ENCODE measurements around the gene HS1BP3. TPM values are rescaled to one million over a fixed set of nuclear protein-coding genes. Genes with fewer than 3 reads are reported as not detected.

The HS1BP3 gene
- total and polyA plus RNA-seq, 9 of the 15 experiments (the other 6 are each of a cell fraction or from before 2014, with no cell fraction given), result 0.41 to 8.3 (median 5.9) TPM

GRCh38 chr2:20593072-20594034 is 57.5 kb downstream of the HS1BP3 start:
- peak; percentile 83 to 89 (median 87) for DNase-seq (ENCODE audit: extremely low read depth in 1 of 4, low spot score in 3 of 4)
- TF ChIP-seq STAT6 (CRISPR knock-in tag; IDR thresholded peaks at IDR 0.05) (no peak), ZNF121 (CRISPR knock-in tag; conservative IDR thresholded peaks at IDR 0.05) (no peak), L3MBTL2 (IDR thresholded peaks at IDR 0.05) (peak; percentile 28; the same call in 1 of the 2 replicates), HDAC2 (IDR thresholded peaks at IDR 0.05) (no peak), LCOR (CRISPR knock-in tag; IDR thresholded peaks at IDR 0.05) (0 out of 2 replicates have a peak, but pooled peaks have one; percentile 53), ZNF23 (CRISPR knock-in tag; IDR thresholded peaks at IDR 0.05) (no peak), TEAD2 (tag; IDR thresholded peaks at IDR 0.05) (no peak), FOS (IDR thresholded peaks at IDR 0.05; ENCODE audit: extremely low read depth, insufficient read length) (peak; percentile 13), LEF1 (IDR thresholded peaks at IDR 0.05) (peak; percentile 54; the same call in 1 of the 2 replicates), ZNF512 (tag; IDR thresholded peaks at IDR 0.05) (no peak), NR2C2 (CRISPR knock-in tag; IDR thresholded peaks at IDR 0.05) (peak; percentile 34; the same call in 1 of the 2 replicates), NR2C2 (tag; IDR thresholded peaks at IDR 0.05) (peak; percentile 89), SMARCE1 (IDR thresholded peaks at IDR 0.05) (peak; percentile 88), JUNB (CRISPR knock-in tag; conservative IDR thresholded peaks at IDR 0.05) (0 out of 2 replicates have a peak, but pooled peaks have one; percentile 30), MLLT1 (IDR thresholded peaks at IDR 0.05) (0 out of 4 replicates have a peak, but pooled peaks have one; percentile 15 to 35), ZFP30 (CRISPR knock-in tag; IDR thresholded peaks at IDR 0.05; ENCODE audit: borderline replicate concordance) (no peak), NELFE (IDR thresholded peaks at IDR 0.05; ENCODE audit: insufficient read depth, insufficient read length) (no peak)

More at GRCh38 chr2:20593072-20594034, 57.5 kb downstream of the HS1BP3 start:
- Histone ChIP-seq H3K4me1 (replicated peaks in 1 of 2; ENCODE audit: control insufficient read depth in 2 of 2, insufficient read depth in 2 of 2, low read length in 2 of 2) (peaks cover 38 to 61% of the 10 kb centered on the region in 2 experiments), H3K9me3 (replicated peaks; ENCODE audit: control insufficient read depth, insufficient read depth, low read depth, low read length) (no peaks in the 10 kb centered on the region), H3K27me3 (ENCODE audit: control insufficient read depth in 2 of 2, insufficient read depth in 2 of 2, low read length in 2 of 2) (no peaks in the 10 kb centered on the region), H3K36me3 (ENCODE audit: control insufficient read depth, insufficient read depth, low read length) (no peaks in the 10 kb centered on the region), H3K27ac (ENCODE audit: extremely low read depth, low read depth, low read length) (peak overlapping the region; percentile 80), H3K9me1 (ENCODE audit: control insufficient read depth, insufficient read depth, low read length) (no peaks in the 10 kb centered on the region), H3K4me3 (no peak overlapping the region), H2AFZ (ENCODE audit: low read depth, low read length) (peak overlapping the region; percentile 96), H3K79me2 (ENCODE audit: control insufficient read depth, insufficient read depth, low read length) (no peaks in the 10 kb centered on the region), H4K20me1 (replicated peaks; ENCODE audit: control insufficient read depth, insufficient read depth, low read length) (no peaks in the 10 kb centered on the region), H3K4me2 (ENCODE audit: insufficient read depth, low read length) (peak overlapping the region; percentile 51), H3K9ac (ENCODE audit: insufficient read depth in 1 of 2, low read depth in 2 of 2, low read length in 2 of 2) (peak overlapping the region; percentile 52 to 56; a peak in 3 of 4 replicates)
- intact Hi-C loops (cut with micrococcal nuclease) (no loop called here), in situ Hi-C loops (cut with MboI) (no loop called here)
- FAIRE-seq (peak; percentile 94), ATAC-seq (peak; percentile 78)
- WGBS (ENCODE audit: insufficient coverage, low coverage, missing lambda C conversion rate), result 21% methylated on average over 16 of the region's 18 CpGs
- POLR2A ChIA-PET, result interaction anchor here (0.6 to 0.9 kb wide), 2 partner anchors 12 to 69 kb away, joined by 3 to 4 read pairs; no protein-coding TSS in a partner anchor
- BruUV-seq (replicated peaks), result no TSS peak
- CTCF ChIA-PET (ENCODE audit: low intra/inter-chr PET ratio), result no interaction called here
